HepG2 (cell line): ENCODE results near the gene ZFR2. TPM values are rescaled to one million over a fixed set of nuclear protein-coding genes. Genes with fewer than 3 reads are reported as not detected.
A peak's percentile ranks its signal among the peaks of the same experiment; 100 is the strongest.

Source experiments
- GTF3A ChIP-seq: sonication (generic); formaldehyde crosslinking; conservative IDR thresholded peaks from 2 replicates; pipeline ENCODE4 v1.4.0; 2020; ENCODE audit warnings: mild to moderate bottlenecking, missing genetic modification reagents
- HIC2 ChIP-seq: sonication (generic); formaldehyde crosslinking; IDR thresholded peaks from 2 replicates; pipeline ENCODE4 v1.9.0; 2022; ENCODE audit warnings: low read depth, missing genetic modification reagents
- LCORL ChIP-seq, 2 experiments: fragments of 450-650 bp in 1 of 2; sonication (generic) in 1 of 2; formaldehyde crosslinking in 1 of 2; IDR thresholded peaks; 2 replicates each; pipeline versions ENCODE4 v1.5.0 to v1.6.1; 2017 to 2020; ENCODE audit warnings: antibody characterized with exemption in 1 of 2, missing genetic modification reagents in 1 of 2
- MLLT10 ChIP-seq: sonication (generic); formaldehyde crosslinking; IDR thresholded peaks from 2 replicates; pipeline ENCODE4 v1.4.0; 2020; ENCODE audit warnings: missing genetic modification reagents
- MTA1 ChIP-seq: sonication (generic); formaldehyde crosslinking; IDR thresholded peaks from 2 replicates; pipeline ENCODE4 v1.4.0; 2020; ENCODE audit warnings: missing genetic modification reagents, mild to moderate bottlenecking, borderline replicate concordance
- PATZ1 ChIP-seq: sonication (generic); formaldehyde crosslinking; IDR thresholded peaks from 2 replicates; pipeline ENCODE4 v1.4.0; 2020; ENCODE audit warnings: missing genetic modification reagents
- TEAD3 ChIP-seq: optimal IDR thresholded peaks from 2 replicates; pipeline ENCODE3; 2016; ENCODE audit warnings: borderline replicate concordance
- UBTF ChIP-seq: sonication (generic); formaldehyde crosslinking; IDR thresholded peaks from 2 replicates; pipeline ENCODE4 v1.4.0; 2020; ENCODE audit warnings: mild to moderate bottlenecking, missing genetic modification reagents
- ZNF687 ChIP-seq: sonication (generic); formaldehyde crosslinking; IDR thresholded peaks from 2 replicates; pipeline ENCODE4 v1.5.1; 2020; ENCODE audit warnings: mild to moderate bottlenecking, missing genetic modification reagents, moderate library complexity
- polyA plus RNA-seq, 8 experiments: library from polyadenylated mRNA; depleted of rRNA in 3 of 8; stranded (reverse) in 7 of 8; unstranded in 1 of 8; fragments of >200 nt; fragmentation: Illumina TruSeq in 4 of 8; extraction: Trizol in 4 of 8; gene quantifications; 2 replicates each; pipeline versions ENCODE4 v1.2.1 to v1.2.3, GENCODE V29; 2011 to 2016; ENCODE audit warnings: low read depth in 4 of 8, missing spikeins in 1 of 8, mixed read lengths in 1 of 8; ENCODE audit not compliant: insufficient read depth in 1 of 8
- total RNA-seq, 5 experiments: library from RNA; depleted of rRNA; stranded (reverse); fragments of >200 nt; fragmentation: Illumina TruSeq; extraction: Trizol; gene quantifications; 2 replicates each; pipeline ENCODE4 v1.2.3, GENCODE V29; 2016; ENCODE audit warnings: low read depth in 1 of 5

Gene ZFR2
- total and polyA plus RNA-seq, 2 of the 13 experiments (the other 11 are each of a cell fraction or from before 2014, with no cell fraction given), result 0.37 to 0.69 TPM

GRCh38 chr19:3862826-3863500 lies 5.9 kb downstream of the ZFR2 start (continued):
- TF ChIP-seq MTA1 (0 out of 2 replicates have a peak, but pooled peaks have one; percentile 48), UBTF (CRISPR knock-in tag) (0 out of 2 replicates have a peak, but pooled peaks have one; percentile 17), HIC2 (CRISPR knock-in tag) (no peak), MLLT10 (CRISPR knock-in tag) (no peak), TEAD3 (CRISPR knock-in tag) (peak; percentile 27), LCORL (IDR thresholded peaks at IDR 0.05) (no peak), LCORL (CRISPR knock-in tag; IDR thresholded peaks at IDR 0.05) (0 out of 2 replicates have a peak, but pooled peaks have one; percentile 46), GTF3A (CRISPR knock-in tag) (no peak), PATZ1 (CRISPR knock-in tag) (0 out of 2 replicates have a peak, but pooled peaks have one; percentile 26), ZNF687 (CRISPR knock-in tag) (0 out of 2 replicates have a peak, but pooled peaks have one; percentile 8)
